Activated CD4-positive, CD25-positive, alpha-beta regulatory T cell (primary cell): Measurements from ENCODE around the gene ZBTB26.

ENCODE experiments used
- DNase-seq, 4 experiments: peaks; one replicate each; lab custom pipeline; 2025; lab: John Stamatoyannopoulos, UW

ZBTB26 gene

DNA sequence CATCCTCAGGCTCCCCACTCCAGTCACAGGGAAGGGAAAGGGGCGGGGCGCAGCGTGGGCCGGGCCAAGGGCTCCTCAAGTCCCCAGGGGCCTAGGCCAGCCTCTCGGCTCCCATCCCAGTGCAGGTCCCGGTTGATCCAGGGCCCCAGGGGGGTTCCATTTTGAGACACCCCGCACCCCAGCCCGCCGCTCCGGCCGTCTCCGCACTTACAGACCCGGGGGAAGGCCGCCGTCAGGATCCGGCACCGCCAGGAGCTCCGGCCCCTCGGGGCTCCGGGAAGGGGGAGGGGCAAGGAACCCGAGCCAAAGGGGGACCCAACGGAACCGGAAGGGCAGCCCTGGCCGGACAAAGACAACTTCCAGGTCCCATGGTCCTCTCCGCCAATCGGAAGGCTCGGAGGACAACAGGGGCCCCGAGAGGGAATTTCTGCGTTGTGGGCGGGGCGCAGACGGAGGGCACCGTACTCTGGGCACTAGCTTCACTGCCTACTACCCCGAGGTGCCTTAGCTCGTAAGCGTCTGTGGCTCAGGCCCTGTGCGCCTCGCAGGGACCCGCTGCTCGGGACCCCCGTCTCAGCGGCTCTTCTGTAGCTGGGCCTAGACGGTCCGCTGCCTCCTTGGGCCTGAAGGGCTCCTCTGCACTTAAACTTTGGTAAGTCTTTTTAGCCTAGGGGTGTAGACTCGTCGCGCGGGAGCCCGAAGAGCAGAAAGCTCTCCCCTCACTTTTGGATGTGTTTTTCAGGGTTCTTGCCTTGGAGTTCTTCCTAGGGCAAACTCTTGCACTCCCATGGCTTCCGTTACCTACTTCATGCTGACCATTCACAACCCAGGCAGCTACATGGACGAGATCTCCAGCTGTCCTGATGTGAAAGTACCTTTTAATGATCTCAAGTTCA lies at the start of gene ZBTB26:
ZBTB26 (minus strand) TSS at position 287 of the 896 bp plus-strand sequence. CDS start 11,578 bp downstream, outside the sequence.
- peak; percentile 57 to 75 (median 70) for DNase-seq

GRCh38 chr9:122978601-122979000 lies 47.3 kb upstream of the ZBTB26 start:
- no peak for DNase-seq

DNA sequence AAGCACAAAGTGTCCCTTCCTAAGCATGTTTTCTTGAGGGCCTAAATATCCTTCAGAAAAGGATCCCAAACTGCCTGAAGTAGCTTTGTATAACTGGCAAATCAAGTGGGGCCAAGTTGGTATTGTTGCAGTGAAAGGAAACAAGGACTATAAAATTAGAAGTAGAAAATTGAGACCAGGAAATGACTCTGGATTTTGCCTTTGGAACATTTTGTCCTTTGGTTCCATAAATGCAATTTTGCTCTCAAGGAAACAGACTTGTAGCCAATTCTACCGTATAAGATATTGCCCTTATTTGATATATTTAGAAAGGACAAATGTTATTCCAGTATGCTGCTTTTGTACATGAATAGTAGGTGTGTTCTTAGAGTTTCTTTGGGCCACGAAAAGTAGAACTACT lies 43.9 kb upstream of the ZBTB26 start:
- DNase-seq: no peak

- DNase-seq: no peak
Observed at GRCh38 chr9:122961139-122961538, 29.8 kb upstream of the ZBTB26 start.

DNA sequence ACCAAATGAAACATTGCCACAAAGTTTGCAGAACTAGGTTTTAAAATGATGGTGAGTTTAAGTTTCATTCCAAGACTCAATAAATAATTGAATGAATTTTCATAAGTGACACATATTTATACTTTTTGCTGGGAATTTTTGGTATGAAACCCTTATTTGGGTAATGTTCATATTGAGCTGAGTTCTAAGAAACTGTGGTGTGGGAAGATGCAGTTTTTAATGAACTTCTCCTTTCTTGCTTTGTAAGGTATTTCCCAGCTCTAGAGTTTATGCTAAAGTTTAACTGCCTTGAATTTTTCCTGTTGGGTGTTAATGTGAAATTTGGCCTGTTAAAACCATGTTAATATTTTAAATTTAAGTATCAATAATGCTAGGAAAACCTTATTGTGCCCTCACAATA lies 24.6 kb upstream of the ZBTB26 start:
- no peak for DNase-seq

DNA sequence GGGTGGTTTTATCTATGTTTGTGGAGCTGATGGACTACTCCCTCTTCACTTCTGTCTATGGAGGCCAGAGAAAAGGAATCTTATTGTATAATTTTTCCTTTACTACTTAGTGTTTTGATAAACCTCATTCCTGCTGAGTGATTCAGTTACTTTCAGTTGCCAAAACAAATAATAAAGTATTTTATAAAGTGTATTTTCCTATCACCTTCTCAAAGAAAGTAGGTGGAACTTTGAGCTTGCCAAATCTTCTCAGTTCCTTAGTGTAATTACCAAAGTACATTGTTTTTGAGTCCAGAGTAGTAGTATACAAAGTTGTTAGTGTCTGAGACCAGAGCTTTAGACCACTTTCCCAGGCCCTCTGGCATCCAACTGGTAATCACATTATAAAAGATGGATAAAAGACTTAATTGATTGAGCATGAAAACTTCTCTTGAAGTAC lies 23.0 kb upstream of the ZBTB26 start:
- DNase-seq: no peak

DNA sequence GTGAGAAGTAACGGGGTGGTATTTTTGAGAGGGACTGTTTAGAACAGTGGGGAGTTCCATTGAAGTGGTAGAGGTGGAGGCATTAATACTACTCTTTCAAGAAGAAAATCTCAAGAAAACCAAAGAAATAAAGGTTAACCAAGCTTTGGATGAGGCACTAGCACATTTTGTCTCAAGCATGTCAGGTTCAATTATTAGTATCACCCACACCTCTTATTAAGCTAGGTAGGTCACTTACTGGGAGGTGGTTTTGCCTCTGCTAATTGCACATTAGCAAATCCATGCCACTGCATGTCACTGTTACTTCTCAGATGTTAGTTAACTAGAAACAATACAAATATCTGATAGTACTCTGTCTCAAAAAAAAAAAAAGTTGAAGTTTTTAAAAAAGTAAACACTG lies 19.7 kb upstream of the ZBTB26 start:
- no peak for DNase-seq

GRCh38 chr9:122950263-122950662 lies 19.0 kb upstream of the ZBTB26 start:
- DNase-seq: no peak

DNA sequence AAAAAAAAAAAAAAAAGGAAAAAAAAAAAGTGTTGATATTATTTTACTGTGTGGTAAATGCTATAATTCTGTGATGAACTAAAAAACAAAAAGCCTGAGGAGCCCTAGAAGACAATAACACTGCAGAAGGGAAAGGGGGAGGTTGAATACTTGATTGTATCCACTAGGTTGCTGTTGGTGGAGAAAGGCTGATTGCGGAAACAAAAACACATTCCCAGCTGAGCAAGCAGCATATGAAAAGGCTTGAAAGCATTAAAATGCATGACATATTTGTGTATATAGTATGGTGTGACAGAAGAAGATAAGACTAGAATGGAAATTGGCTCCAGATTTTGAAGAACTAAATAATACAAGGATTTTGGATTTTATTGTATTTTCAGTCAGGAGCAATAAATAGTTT lies 18.4 kb upstream of the ZBTB26 start:
- no peak for DNase-seq

DNA sequence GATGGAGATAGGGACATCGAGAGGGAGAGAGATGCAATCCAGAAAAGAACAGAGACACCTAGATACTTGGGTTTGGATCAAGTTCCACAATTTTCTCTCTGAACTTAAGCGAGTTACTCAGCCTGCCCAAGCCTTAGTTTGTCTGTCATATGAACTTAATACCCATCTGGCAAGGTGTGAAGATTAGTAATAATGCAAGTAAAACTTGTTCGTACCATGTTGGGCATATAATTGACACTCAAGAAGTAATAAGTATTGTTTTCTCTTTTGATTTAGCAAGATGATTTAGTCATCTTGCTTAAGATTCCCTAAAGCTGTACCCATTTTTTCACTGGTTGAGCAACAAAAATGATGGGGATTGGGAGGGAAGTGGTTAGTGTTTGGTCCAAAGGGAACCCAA lies 17.0 kb upstream of the ZBTB26 start:
- no peak for DNase-seq

GRCh38 chr9:122946461-122947005 lies 15.2 kb upstream of the ZBTB26 start:
- DNase-seq: no peak

GRCh38 chr9:122944960-122945888 lies 13.9 kb upstream of the ZBTB26 start:
- no peak for DNase-seq

DNA sequence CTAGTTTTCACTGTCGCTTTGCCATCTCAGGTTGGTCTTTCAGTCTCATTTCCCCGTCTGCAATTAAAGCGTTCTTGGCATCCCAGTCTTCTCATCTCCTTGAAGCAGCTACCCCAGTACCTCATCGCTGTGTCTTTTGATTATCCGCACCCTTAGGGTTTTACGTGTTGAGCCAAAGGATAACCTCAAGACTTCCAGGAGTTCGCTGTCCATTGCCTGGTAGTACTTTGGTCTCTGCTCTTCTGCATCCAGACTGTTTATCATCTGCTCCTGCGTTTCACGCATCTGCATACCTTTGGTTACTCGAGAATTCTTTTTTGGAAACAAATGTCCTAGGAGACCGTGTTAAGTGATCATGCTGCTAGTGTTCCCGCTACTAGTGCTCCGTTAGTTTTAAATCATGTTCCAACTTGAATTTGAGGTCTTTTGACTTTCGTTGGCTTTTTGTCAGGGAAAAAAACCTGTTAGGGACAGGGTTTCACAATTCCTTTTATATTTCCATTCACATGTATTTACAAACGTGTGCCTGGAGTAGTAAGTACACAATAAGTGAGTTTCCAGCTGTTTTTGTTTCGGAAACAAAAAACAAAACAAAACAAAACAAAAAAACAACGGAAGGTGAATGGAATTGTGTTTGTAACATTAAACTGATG lies 10.4 kb upstream of the ZBTB26 start:
- no peak for DNase-seq

DNA sequence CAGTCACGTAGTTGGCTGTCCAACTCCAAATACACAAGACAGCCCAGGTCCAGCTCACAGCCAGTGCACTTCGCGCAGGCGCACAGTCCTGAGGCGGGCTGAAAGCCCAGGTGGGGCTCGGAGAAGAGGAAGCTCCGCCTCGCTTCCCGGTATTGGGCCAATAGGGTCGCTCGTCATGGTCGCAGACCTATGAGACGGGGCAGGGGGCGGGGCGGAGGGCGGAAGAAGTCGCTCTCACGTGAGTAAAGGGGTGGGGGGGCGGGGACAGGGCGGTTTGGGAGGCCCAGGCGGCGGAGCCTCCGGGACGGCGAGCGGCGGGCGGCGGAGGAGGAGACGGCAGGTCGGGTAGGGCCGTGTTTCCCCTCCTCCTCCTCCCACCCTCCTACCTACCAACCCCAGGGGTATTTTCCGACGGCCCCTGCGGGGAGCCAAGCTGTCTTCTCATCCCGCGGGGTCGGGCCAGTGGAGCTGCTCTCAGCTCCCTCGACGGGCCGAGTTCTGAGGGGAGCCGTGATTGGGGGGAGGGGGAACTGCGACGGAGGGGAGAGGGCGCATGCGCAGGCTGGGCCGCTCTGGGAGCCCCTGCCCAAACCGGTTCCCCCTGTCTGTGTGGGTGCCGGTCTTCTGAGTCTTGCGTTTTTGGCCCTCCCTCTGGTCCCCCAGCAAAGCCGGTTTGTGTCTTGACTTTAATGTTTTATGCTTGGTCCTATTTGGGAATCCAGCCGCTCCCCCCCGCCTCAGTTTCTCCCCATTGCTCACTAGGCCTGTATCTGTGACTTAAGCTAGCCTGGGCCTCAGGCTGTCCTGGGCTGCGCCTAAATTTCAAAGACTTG lies 9.7 kb upstream of the ZBTB26 start, which contains the start of gene RABGAP1:
RABGAP1 (plus strand) TSS at position 272 of the 833 bp plus-strand sequence. CDS start 16,040 bp downstream, outside the sequence.
- DNase-seq: peak; percentile 95 to 99 (median 96)

DNA sequence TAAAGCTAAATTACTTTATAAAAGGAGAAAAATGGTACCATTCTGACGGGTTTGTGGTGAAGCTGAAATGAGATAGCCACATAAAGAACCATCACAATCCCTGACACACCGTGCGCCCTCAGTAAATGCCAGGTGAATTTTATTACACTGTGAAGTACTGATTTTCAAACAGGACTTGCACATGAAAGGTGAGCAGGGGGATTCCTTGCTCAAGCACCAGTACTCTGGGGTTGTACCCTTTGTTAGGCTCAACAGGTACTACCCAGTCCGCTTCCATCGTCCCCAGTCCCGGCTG lies 9.1 kb upstream of the ZBTB26 start:
- DNase-seq: no peak

DNA sequence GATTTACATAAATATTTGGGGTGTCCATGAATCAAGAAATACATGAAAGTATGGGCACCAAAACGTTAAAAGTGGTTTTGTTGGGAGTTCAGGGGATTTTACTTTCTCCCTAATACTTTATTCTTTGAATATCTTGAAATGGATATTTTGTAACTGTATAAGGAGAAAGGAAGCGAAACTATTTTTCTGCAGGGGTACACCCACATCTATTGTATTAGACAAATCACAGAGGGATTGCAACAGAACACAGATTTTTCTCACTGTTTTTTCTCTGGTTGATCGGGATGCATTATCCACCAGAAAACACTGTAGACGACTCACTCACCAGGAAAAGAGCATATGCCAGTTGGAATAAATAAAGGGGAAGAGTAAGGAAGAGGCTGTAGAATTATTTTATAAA lies 8.3 kb upstream of the ZBTB26 start:
- DNase-seq: no peak

DNA sequence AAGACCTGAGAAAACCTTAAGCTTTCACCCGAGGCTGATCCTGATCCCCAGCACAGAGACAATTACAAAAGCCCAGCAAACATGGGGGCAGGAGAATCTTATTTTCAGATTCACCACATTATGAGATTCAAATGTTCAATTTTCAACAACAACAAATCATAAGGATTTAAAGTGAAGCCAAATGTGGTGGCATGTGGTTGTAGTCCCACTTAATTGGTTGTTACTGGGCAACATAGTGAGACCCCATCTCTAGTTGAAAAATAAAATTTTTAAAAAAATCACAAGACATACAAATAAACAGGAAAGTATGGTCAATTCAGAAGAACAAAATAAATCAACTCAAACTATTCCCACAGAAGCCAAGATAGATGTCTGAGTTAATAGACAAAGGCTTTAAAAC lies 5.6 kb upstream of the ZBTB26 start:
- DNase-seq: no peak

- no peak for DNase-seq
Observed at GRCh38 chr9:122936464-122936863, 5.2 kb upstream of the ZBTB26 start.

GRCh38 chr9:122930541-122931225 lies 629 bp downstream of the ZBTB26 start:
- no peak for DNase-seq

DNA sequence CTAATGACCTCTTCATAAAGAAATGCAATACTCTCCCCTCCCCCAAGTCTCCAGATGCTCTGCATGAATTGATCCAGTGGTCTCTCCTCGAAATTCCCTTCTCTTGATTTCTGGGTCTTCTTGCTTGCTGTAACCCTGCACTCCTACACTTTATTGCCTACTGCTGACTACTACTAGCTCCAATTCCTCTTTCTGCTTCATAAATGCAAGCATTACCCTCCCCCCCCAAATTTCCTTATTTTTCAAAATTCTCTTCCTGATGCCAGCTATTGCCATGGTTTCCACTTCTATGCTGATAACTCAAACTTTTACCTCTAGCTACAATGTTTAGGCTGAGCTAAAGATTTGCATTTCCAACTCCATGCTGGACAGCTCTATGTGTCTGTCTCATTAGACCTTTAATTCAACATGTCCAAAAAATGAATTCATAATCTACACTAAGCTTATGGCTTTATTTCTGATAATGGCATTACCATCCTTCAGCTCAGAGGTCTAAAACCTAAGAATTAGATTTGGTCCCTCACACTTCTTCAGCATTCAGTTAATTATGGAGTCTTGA lies 1.4 kb downstream of the ZBTB26 start:
- DNase-seq: no peak
